OCI-LY7 (cell line): ENCODE results near the gene GAR1. TPM values are rescaled to one million over a fixed set of nuclear protein-coding genes. Genes with fewer than 3 reads are reported as not detected.
A peak's percentile ranks its signal among the peaks of the same experiment; 100 is the strongest.

ENCODE experiments used
- BruUV-seq: library from RNA; stranded (reverse); fragments of 400-500 nt; replicated peaks from 2 replicates; lab custom pipeline; 2021; lab: Mats Ljungman, UMichigan
- CTCF ChIA-PET: fragments of 300-600 bp; sonication (Branson Sonifier 250); formaldehyde crosslinking; loops from one replicate; lab custom pipeline; 2022; ENCODE audit warnings: antibody characterized with exemption; ENCODE audit not compliant: unreplicated experiment; lab: Charles Lee
- POLR2A ChIA-PET: fragments of 300-600 bp; sonication (Branson Sonifier 250); formaldehyde crosslinking; loops from one replicate; lab custom pipeline; 2022; ENCODE audit warnings: antibody characterized with exemption; lab: Charles Lee
- DNase-seq: peaks from one replicate; pipeline ENCODE4 v3.0.0-alpha.2; 2015; ENCODE audit warnings: low spot score
- H2AFZ ChIP-seq: fragments of 200-600 bp; sonication (generic), shearing (Covaris generic); 2 replicates; pipeline ENCODE4 v1.6.1; 2014; ENCODE audit warnings: mild to moderate bottlenecking, antibody characterized with exemption, low read length, moderate library complexity
- H3K27ac ChIP-seq: fragments of 200-600 bp; sonication (generic); 2 replicates; pipeline ENCODE4 v1.5.1; 2014; ENCODE audit warnings: mixed run types, low read depth, mild to moderate bottlenecking, moderate library complexity, low read length, inconsistent platforms; ENCODE audit not compliant: poor library complexity, severe bottlenecking
- H3K36me3 ChIP-seq: fragments of 200-600 bp; sonication (generic); 2 replicates; pipeline ENCODE4 v1.6.1; 2014; ENCODE audit warnings: mild to moderate bottlenecking, antibody characterized with exemption, low read length, moderate library complexity, mixed read lengths; ENCODE audit not compliant: insufficient read depth
- H3K4me1 ChIP-seq: fragments of 200-600 bp; sonication (generic); 2 replicates; pipeline ENCODE4 v1.5.1; 2014; ENCODE audit warnings: mild to moderate bottlenecking, low read length; ENCODE audit not compliant: insufficient read depth, poor library complexity, severe bottlenecking
- H3K4me2 ChIP-seq: fragments of 200-600 bp; sonication (generic); 2 replicates; pipeline ENCODE4 v1.6.1; 2014; ENCODE audit warnings: mild to moderate bottlenecking, low read length
- H3K4me3 ChIP-seq: fragments of 200-600 bp; sonication (generic); 2 replicates; pipeline ENCODE4 v1.5.1; 2014; ENCODE audit warnings: mild to moderate bottlenecking, low read depth, low read length; ENCODE audit not compliant: poor library complexity, severe bottlenecking
- H3K79me2 ChIP-seq: fragments of 200-600 bp; sonication (generic); 2 replicates; pipeline ENCODE4 v1.6.1; 2016; ENCODE audit warnings: low read depth, mild to moderate bottlenecking, low read length, moderate library complexity, mixed read lengths; ENCODE audit not compliant: insufficient read depth
- H3K9me2 ChIP-seq: fragments of 200-600 bp; sonication (generic); 2 replicates; pipeline ENCODE4 v1.6.1; 2016; ENCODE audit warnings: mild to moderate bottlenecking, low read length, mixed read lengths; ENCODE audit not compliant: insufficient read depth
- H3K9me3 ChIP-seq: fragments of 200-600 bp; sonication (generic); 2 replicates; pipeline ENCODE4 v1.6.1; 2014; ENCODE audit warnings: mild to moderate bottlenecking, mixed run types, low read length, mixed read lengths
- H4K20me1 ChIP-seq: fragments of 200-600 bp; sonication (generic); 2 replicates; pipeline ENCODE4 v1.6.1; 2014; ENCODE audit warnings: mild to moderate bottlenecking, antibody characterized with exemption, low read length, moderate library complexity, mixed read lengths; ENCODE audit not compliant: insufficient read depth
- CTCF ChIP-seq: fragments of 200-600 bp; sonication (generic); conservative IDR thresholded peaks from 2 replicates; pipeline ENCODE4 v1.5.1; 2014; ENCODE audit warnings: mild to moderate bottlenecking, antibody characterized with exemption, low read length, moderate library complexity, mixed read lengths
- EZH2phosphoT487 ChIP-seq: fragments of 200-600 bp; sonication (generic); IDR thresholded peaks from 2 replicates; pipeline ENCODE4 v1.6.1; 2018; ENCODE audit warnings: low read depth, borderline replicate concordance, mild to moderate bottlenecking, mixed run types, antibody characterized with exemption, low read length, moderate library complexity, mixed read lengths
- intact Hi-C: fragments of 100-400 bp; cut with micrococcal nuclease; formaldehyde crosslinking; loops from one replicate; pipeline ENCODE4 v1.10.0; 2022; ENCODE audit not compliant: unreplicated experiment
- total RNA-seq, 2 experiments: library from RNA; depleted of rRNA in 1 of 2; stranded (reverse); fragments of >200 nt in 1 of 2; shearing (Covaris generic) in 1 of 2; gene quantifications; 2 replicates each; pipeline ENCODE4 v1.2.3, GENCODE V29; 2014 to 2022

The GAR1 gene
- total RNA-seq, 2 experiments from 2014 or later = 16.4 to 42.5 TPM

GRCh38 chr4:109872065-109872464 lies 56.5 kb downstream of the GAR1 start:
- BruUV-seq = no TSS peak
- Histone ChIP-seq H3K79me2 (no peaks in the 10 kb centered on the region), H3K27ac (no peak overlapping the region), H3K4me2 (no peak overlapping the region), H3K4me3 (no peak overlapping the region), H2AFZ (no peak overlapping the region), H4K20me1 (no peaks in the 10 kb centered on the region), H3K4me1 (no peaks in the 10 kb centered on the region), H3K36me3 (no peaks in the 10 kb centered on the region), H3K9me3 (no peaks in the 10 kb centered on the region), H3K9me2 (no peaks in the 10 kb centered on the region)
- TF ChIP-seq EZH2phosphoT487 (no peak), CTCF (no peak)
- ChIA-PET POLR2A (no interaction called here), CTCF (no interaction called here)
- no peak for DNase-seq
- intact Hi-C loops = no loop called here

GRCh38 chr4:109872950-109873656 lies 57.5 kb downstream of the GAR1 start:
- TF ChIP-seq EZH2phosphoT487 (no peak), CTCF (no peak)
- Histone ChIP-seq H4K20me1 (no peaks in the 10 kb centered on the region), H3K36me3 (no peaks in the 10 kb centered on the region), H2AFZ (no peak overlapping the region), H3K9me2 (no peaks in the 10 kb centered on the region), H3K4me2 (no peak overlapping the region), H3K9me3 (no peaks in the 10 kb centered on the region), H3K4me1 (no peaks in the 10 kb centered on the region), H3K4me3 (no peak overlapping the region), H3K27ac (no peak overlapping the region), H3K79me2 (no peaks in the 10 kb centered on the region)
- CTCF ChIA-PET = no interaction called here
- no TSS peak for BruUV-seq
- POLR2A ChIA-PET = no interaction called here
- DNase-seq = no peak
- intact Hi-C loops = no loop called here

GRCh38 chr4:109873791-109874514 lies 58.4 kb downstream of the GAR1 start:
- TF ChIP-seq CTCF (peak; percentile 38; the same call in 1 of the 2 replicates), EZH2phosphoT487 (no peak)
- no peak overlapping the region for H2AFZ ChIP-seq
- no peaks in the 10 kb centered on the region for H3K36me3 ChIP-seq
- intact Hi-C loops = no loop called here
- no peak overlapping the region for H3K27ac ChIP-seq
- no peak overlapping the region for H3K4me3 ChIP-seq
- no peaks in the 10 kb centered on the region for H3K9me2 ChIP-seq
- BruUV-seq = no TSS peak
- H4K20me1 ChIP-seq = no peaks in the 10 kb centered on the region
- no peaks in the 10 kb centered on the region for H3K79me2 ChIP-seq
- H3K4me2 ChIP-seq = no peak overlapping the region
- no peaks in the 10 kb centered on the region for H3K4me1 ChIP-seq
- H3K9me3 ChIP-seq = no peaks in the 10 kb centered on the region
- DNase-seq = peak; percentile 8
- CTCF ChIA-PET = no interaction called here
- POLR2A ChIA-PET = interaction anchor here (0.6 to 0.7 kb wide), 2 partner anchors 396 to 939 kb away, joined by 3 read pairs; no protein-coding TSS in a partner anchor
